HG03025 (cell line): ENCODE measurements around the gene SUSD6.

Experiments used
- ATAC-seq: cut with Tn5 transposase; IDR thresholded peaks from one replicate; pipeline ENCODE4 v1.9.1; 2021; ENCODE audit warnings: mild to moderate bottlenecking, moderate library complexity; ENCODE audit not compliant: unreplicated experiment, low FRiP score

Gene SUSD6

GRCh38 chr14:69752773-69753172 is 141.4 kb downstream of the SUSD6 start:
- ATAC-seq, result no peak

- ATAC-seq, result no peak
These were observed 142.5 kb downstream of the SUSD6 start for GRCh38 chr14:69753860-69754259.

- ATAC-seq, result no peak
These were observed 143.1 kb downstream of the SUSD6 start for GRCh38 chr14:69754487-69754886.

- no peak for ATAC-seq
These were observed 143.9 kb downstream of the SUSD6 start for GRCh38 chr14:69755296-69755695.

- ATAC-seq, result no peak
These were observed 144.4 kb downstream of the SUSD6 start for GRCh38 chr14:69755784-69756183.

GRCh38 chr14:69756298-69756697 is 144.9 kb downstream of the SUSD6 start:
- no peak for ATAC-seq

GRCh38 chr14:69760810-69761209 is 149.4 kb downstream of the SUSD6 start:
- ATAC-seq, result no peak

- no peak for ATAC-seq
These were observed 152.5 kb downstream of the SUSD6 start for GRCh38 chr14:69763761-69764510.
